Measurements from ENCODE around the gene WWC1. TPM values are rescaled to one million over a fixed set of nuclear protein-coding genes. Genes with fewer than 3 reads are reported as not detected.
A peak's percentile ranks its signal among the peaks of the same experiment; 100 is the strongest.
"Not testable (repeated sequence)": the region's sequence is repeated elsewhere in the genome, so short reads cannot be mapped to it uniquely, and the experiment has no call there.

The WWC1 gene
- total RNA-seq, 1 experiment from 2014 or later: 13.2 TPM

GRCh38 chr5:168319774-168320173, 28.3 kb downstream of the WWC1 start:
- Histone ChIP-seq H3K4me3 (no peak overlapping the region), H3K27ac (no peak overlapping the region), H3K4me1 (replicated peaks) (peaks cover 40% of the 10 kb centered on the region), H3K9me3 (replicated peaks) (no peaks in the 10 kb centered on the region), H3K36me3 (no peaks in the 10 kb centered on the region), H3K27me3 (replicated peaks) (no peaks in the 10 kb centered on the region)
- DNase-seq (ENCODE audit: low read depth in 1 of 2, low spot score in 2 of 2): no peak

DNA sequence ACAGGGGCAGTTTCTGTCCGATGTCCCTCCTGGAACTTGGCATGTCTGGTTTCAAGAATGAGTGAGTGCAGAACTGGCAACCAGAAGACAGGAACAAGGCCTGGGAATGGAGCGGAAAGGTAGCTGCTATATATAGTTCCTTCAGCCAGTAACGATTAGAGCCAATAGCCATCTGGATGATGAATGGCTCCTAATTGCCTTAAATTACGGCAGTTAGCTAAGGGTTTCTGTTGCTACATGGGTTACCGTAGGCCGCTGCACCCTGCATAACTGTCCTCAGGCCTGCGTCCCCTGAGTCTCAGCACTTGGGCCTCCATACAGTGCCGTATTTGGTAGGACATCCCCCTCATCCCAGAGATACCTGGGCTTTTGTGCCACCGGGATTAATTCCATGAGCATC, 29.4 kb downstream of the WWC1 start:
- no peaks in the 10 kb centered on the region for H3K36me3 ChIP-seq
- no peak overlapping the region for H3K4me3 ChIP-seq
- no peak overlapping the region for H3K27ac ChIP-seq
- peaks cover 35% of the 10 kb centered on the region for H3K4me1 ChIP-seq (replicated peaks)
- H3K9me3 ChIP-seq (replicated peaks): no peaks in the 10 kb centered on the region
- no peak for DNase-seq (ENCODE audit: low read depth in 1 of 2, low spot score in 2 of 2)
- no peaks in the 10 kb centered on the region for H3K27me3 ChIP-seq (replicated peaks)

DNA sequence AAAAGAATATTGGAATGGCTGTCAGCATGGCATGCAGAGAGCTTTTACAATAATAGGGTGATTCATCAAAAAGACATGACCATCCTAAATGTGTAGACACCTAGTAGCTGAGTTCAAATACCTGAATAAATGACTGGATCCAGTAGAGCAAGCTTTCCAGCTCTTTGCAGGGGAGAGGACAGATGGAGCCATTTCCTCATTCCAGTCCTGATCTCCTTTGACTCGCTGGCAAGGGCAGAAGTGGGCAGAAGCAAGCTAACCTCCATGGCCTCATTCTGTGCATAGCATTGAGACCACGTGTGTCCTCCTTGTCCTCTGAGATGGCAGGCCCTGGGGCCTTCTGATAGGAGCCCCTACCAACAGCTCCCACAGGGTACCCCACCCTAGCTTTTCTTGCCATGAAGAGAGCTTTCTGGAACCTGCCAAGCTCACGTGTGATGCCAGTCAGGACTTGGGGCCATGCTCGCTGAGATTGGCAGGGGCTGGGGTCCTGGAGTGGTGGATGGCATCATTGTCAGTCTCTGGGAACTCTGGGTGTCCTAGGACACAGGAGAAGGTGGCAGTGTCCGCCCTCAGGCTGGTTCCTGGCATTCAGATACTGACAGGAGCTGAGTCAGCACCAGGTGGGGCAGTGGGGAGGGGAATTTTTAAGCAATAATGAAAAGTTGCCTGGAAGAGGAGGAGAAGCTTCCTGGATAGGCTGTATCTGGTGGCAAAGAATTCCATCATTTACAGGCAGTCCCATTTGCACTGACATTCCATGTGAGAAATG, 33.6 kb downstream of the WWC1 start:
- no peak for DNase-seq (ENCODE audit: low read depth in 1 of 2, low spot score in 2 of 2)
- no peak overlapping the region for H3K27ac ChIP-seq

GRCh38 chr5:168327019-168327421, 35.6 kb downstream of the WWC1 start:
- Histone ChIP-seq H3K9me3 (replicated peaks) (no peaks in the 10 kb centered on the region), H3K4me3 (no peak overlapping the region), H3K27me3 (replicated peaks) (no peaks in the 10 kb centered on the region), H3K36me3 (no peaks in the 10 kb centered on the region), H3K27ac (no peak overlapping the region), H3K4me1 (replicated peaks) (peaks cover 25% of the 10 kb centered on the region)
- DNase-seq (ENCODE audit: low read depth in 1 of 2, low spot score in 2 of 2): no peak

More for the DNA sequence above, 33.6 kb downstream of the WWC1 start:
- Histone ChIP-seq H3K4me1 (replicated peaks) (peaks cover 23% of the 10 kb centered on the region), H3K36me3 (no peaks in the 10 kb centered on the region), H3K4me3 (no peak overlapping the region), H3K27me3 (replicated peaks) (no peaks in the 10 kb centered on the region), H3K9me3 (replicated peaks) (no peaks in the 10 kb centered on the region)

DNA sequence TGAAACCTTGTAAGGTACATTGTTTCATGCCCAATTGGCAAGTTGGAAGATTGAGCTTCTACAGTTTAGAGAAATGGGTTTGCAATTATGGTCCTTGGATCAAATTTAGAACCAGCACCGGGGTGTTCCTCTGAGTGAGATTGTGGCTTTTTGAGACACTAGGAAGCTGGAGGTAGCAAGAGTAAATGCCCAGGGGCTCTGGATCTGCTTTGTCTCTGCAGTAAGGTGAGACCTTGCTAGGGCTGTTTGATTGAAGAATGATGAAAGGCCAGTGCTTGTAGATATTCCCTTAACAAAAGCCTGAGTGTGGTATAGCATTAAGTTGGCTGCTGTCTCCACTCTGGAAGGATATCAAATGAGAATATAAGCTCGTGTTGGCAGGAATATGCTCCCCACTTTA, 36.0 kb downstream of the WWC1 start:
- Histone ChIP-seq H3K9me3 (replicated peaks) (no peaks in the 10 kb centered on the region), H3K27me3 (replicated peaks) (no peaks in the 10 kb centered on the region), H3K27ac (no peak overlapping the region), H3K36me3 (no peaks in the 10 kb centered on the region), H3K4me3 (no peak overlapping the region), H3K4me1 (replicated peaks) (peaks cover 25% of the 10 kb centered on the region)
- no peak for DNase-seq (ENCODE audit: low read depth in 1 of 2, low spot score in 2 of 2)

DNA sequence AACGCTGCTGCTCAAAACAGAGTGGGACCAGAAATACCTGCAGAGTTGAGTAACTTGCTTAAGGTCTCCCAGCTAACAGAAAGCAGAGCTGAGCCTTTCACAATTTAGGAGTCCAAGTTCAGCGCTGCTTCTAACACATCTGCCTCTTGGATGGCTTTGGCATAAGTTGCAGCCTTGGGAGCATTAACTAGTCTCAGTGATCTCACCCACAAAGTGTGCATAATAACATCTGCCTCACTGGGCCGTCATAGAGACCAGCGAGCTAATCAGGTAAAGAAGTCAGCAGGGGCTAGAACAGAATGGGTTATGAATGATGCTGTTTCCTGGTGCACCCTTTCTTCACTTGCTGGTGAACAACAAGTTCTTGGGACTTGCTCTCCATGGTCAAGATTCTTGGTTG, 36.5 kb downstream of the WWC1 start:
- Histone ChIP-seq H3K27ac (no peak overlapping the region), H3K4me3 (no peak overlapping the region), H3K36me3 (no peaks in the 10 kb centered on the region), H3K9me3 (replicated peaks) (no peaks in the 10 kb centered on the region), H3K27me3 (replicated peaks) (no peaks in the 10 kb centered on the region), H3K4me1 (replicated peaks) (peaks cover 25% of the 10 kb centered on the region)
- DNase-seq (ENCODE audit: low read depth in 1 of 2, low spot score in 2 of 2): no peak

DNA sequence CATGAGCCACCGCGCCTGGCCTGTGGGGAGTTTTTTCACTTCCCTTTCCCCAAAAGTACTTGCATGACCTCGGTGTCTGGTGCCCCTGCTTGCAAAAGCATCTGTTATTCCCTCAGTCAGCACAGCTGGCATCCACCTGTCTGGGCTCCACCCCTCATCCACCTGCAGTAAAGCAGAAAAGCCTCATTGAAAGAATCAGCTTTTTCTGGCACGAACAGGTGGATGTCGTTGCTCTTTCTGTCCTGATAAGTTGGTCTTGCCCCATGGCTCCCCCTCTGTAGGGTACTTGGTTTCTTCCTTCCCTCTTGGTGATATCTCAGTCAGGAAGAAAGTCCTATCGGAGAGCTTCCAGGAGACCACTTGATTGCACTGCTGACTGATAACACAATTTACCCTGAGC, 37.4 kb downstream of the WWC1 start:
- peaks cover 25% of the 10 kb centered on the region for H3K4me1 ChIP-seq (replicated peaks)
- no peaks in the 10 kb centered on the region for H3K9me3 ChIP-seq (replicated peaks)
- DNase-seq (ENCODE audit: low read depth in 1 of 2, low spot score in 2 of 2): no peak
- H3K4me3 ChIP-seq: no peak overlapping the region
- H3K27me3 ChIP-seq (replicated peaks): no peaks in the 10 kb centered on the region
- no peaks in the 10 kb centered on the region for H3K36me3 ChIP-seq
- H3K27ac ChIP-seq: no peak overlapping the region

GRCh38 chr5:168329302-168329701, 37.9 kb downstream of the WWC1 start:
- Histone ChIP-seq H3K9me3 (replicated peaks) (no peaks in the 10 kb centered on the region), H3K27me3 (replicated peaks) (no peaks in the 10 kb centered on the region), H3K36me3 (no peaks in the 10 kb centered on the region), H3K27ac (no peak overlapping the region), H3K4me3 (no peak overlapping the region), H3K4me1 (replicated peaks) (peaks cover 25% of the 10 kb centered on the region)
- peak in 1 of 2 experiments; percentile 37 for DNase-seq (ENCODE audit: low read depth in 1 of 2, low spot score in 2 of 2)

- Histone ChIP-seq H3K4me1 (replicated peaks) (peaks cover 19% of the 10 kb centered on the region), H3K36me3 (no peaks in the 10 kb centered on the region), H3K27ac (no peak overlapping the region), H3K27me3 (replicated peaks) (no peaks in the 10 kb centered on the region), H3K4me3 (no peak overlapping the region), H3K9me3 (replicated peaks) (no peaks in the 10 kb centered on the region)
- no peak for DNase-seq (ENCODE audit: low read depth in 1 of 2, low spot score in 2 of 2)
Measured at GRCh38 chr5:168332042-168332441, 40.6 kb downstream of the WWC1 start.

DNA sequence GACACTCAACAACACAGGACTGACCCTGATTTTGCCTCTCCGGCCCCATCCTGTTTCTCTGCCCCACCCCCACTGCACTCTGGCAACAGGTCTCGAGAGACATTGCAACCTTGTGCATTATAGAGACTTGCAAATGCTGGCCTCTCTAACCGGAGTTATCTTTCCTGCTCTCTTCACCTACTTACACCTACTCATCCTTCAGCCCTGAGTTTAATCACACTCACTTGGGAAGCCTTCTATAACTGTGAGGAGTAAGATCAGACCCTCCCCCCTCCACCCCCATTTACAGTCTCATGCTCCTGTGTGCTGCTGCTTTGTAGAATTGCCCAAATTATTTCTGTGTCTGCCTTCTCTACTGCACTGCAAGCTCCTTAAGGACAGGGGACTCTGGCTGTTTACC, 42.8 kb downstream of the WWC1 start:
- Histone ChIP-seq H3K36me3 (no peaks in the 10 kb centered on the region), H3K4me1 (replicated peaks) (peaks cover 10% of the 10 kb centered on the region), H3K27me3 (replicated peaks) (no peaks in the 10 kb centered on the region), H3K9me3 (replicated peaks) (no peaks in the 10 kb centered on the region), H3K4me3 (no peak overlapping the region), H3K27ac (no peak overlapping the region)
- DNase-seq (ENCODE audit: low read depth in 1 of 2, low spot score in 2 of 2): no peak

GRCh38 chr5:168334695-168335094, 43.2 kb downstream of the WWC1 start:
- Histone ChIP-seq H3K9me3 (replicated peaks) (no peaks in the 10 kb centered on the region), H3K27me3 (replicated peaks) (no peaks in the 10 kb centered on the region), H3K36me3 (no peaks in the 10 kb centered on the region), H3K4me1 (replicated peaks) (peaks cover 6% of the 10 kb centered on the region), H3K4me3 (no peak overlapping the region), H3K27ac (no peak overlapping the region)
- DNase-seq (ENCODE audit: low read depth in 1 of 2, low spot score in 2 of 2): no peak

DNA sequence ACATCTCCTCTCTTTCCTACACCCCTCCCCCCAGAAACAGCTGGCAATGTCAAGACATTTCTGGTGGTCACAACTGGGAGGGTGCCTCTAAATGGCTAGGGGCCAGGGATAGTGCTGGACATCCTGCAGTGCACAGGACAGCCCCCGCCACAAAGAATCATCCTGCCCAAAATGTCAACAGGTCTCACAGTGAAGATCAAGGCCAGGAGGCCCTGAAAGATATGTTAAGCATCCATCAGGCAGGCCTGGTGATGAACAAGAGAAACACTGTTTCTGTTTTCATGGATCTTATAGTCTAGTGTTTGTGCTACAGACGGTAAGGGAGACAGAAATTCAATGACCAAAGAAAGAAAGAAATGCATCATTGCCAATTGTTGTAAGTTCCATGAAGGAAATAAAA, 45.9 kb downstream of the WWC1 start:
- no peak for DNase-seq (ENCODE audit: low read depth in 1 of 2, low spot score in 2 of 2)
- Histone ChIP-seq H3K4me1 (replicated peaks) (peaks cover 4% of the 10 kb centered on the region), H3K9me3 (replicated peaks) (no peaks in the 10 kb centered on the region), H3K27ac (no peak overlapping the region), H3K27me3 (replicated peaks) (no peaks in the 10 kb centered on the region), H3K36me3 (no peaks in the 10 kb centered on the region), H3K4me3 (no peak overlapping the region)

- Histone ChIP-seq H3K27ac (no peak overlapping the region), H3K4me3 (no peak overlapping the region), H3K4me1 (replicated peaks) (peaks cover 11% of the 10 kb centered on the region), H3K36me3 (no peaks in the 10 kb centered on the region; the same call in 1 of the 2 replicates), H3K9me3 (replicated peaks) (no peaks in the 10 kb centered on the region), H3K27me3 (replicated peaks) (no peaks in the 10 kb centered on the region)
- no peak for DNase-seq (ENCODE audit: low read depth in 1 of 2, low spot score in 2 of 2)
Measured at GRCh38 chr5:168339109-168339771, 47.8 kb downstream of the WWC1 start.

DNA sequence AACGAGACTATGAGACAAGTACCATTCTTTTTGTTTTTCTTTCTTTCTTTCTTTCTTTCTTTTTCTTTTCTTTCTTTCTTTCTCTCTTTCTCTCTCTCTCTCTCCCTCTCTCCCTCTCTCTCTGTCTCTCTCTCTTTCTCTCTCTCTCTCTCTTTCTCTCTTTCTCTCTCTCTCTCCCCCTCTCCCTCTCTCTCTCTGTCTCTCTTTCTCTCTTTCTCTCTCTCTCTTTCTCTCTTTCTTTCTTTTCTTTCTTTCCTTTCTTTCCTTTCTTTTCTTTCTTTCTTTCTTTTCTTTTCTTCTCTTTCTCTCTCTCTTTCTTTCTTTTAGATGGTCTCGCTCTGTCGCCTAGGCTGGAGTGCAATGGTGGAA, 48.3 kb downstream of the WWC1 start:
- H3K4me3 ChIP-seq; DNase-seq (ENCODE audit: low read depth in 1 of 2, low spot score in 2 of 2); H3K27me3 ChIP-seq (replicated peaks); H3K9me3 ChIP-seq (replicated peaks); H3K27ac ChIP-seq; H3K36me3 ChIP-seq: not testable (repeated sequence)
- peaks cover 11% of the 10 kb centered on the region for H3K4me1 ChIP-seq (replicated peaks)
